NCI-H146 (cell line): ENCODE results near the gene SORL1.
A peak's percentile ranks its signal among the peaks of the same experiment; 100 is the strongest.

Source experiments
- DNase-seq: peaks from one replicate; lab custom pipeline; 2025; lab: John Stamatoyannopoulos, UW

Gene SORL1

GRCh38 chr11:121451178-121451985, 732 bp upstream of the SORL1 start:
- peak; percentile 63 for DNase-seq

DNA sequence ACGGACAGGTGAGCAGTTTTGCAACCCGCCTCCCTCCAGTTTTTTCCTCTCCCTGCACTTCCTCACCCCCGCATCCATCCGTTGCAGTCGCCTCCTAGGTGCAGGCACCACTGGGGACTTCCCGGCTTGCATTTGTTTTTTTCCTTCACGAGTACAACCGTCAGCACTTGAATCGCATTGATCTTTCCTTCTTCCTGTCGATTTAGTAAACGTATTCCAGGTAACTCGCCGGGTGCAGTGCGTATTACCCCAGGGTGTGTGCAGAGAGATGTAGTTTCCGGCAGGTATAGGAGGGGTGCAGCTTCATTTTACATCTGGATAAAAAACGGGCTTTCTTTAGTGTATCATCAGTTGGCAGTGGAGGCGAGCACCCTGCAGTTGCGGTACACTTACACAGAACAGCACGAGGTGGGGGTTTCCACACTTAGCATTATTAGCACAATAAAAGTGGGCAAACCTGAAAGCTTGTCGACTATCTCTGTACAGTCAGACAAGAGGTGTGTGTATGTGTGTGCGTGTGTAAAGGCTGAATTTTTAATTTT, 566 bp downstream of the SORL1 start, which contains the start of gene SORL1-AS1:
TSS of gene SORL1-AS1 (minus strand) at position 359 of the 542 bp plus-strand sequence.
- DNase-seq, result peak; percentile 80

DNA sequence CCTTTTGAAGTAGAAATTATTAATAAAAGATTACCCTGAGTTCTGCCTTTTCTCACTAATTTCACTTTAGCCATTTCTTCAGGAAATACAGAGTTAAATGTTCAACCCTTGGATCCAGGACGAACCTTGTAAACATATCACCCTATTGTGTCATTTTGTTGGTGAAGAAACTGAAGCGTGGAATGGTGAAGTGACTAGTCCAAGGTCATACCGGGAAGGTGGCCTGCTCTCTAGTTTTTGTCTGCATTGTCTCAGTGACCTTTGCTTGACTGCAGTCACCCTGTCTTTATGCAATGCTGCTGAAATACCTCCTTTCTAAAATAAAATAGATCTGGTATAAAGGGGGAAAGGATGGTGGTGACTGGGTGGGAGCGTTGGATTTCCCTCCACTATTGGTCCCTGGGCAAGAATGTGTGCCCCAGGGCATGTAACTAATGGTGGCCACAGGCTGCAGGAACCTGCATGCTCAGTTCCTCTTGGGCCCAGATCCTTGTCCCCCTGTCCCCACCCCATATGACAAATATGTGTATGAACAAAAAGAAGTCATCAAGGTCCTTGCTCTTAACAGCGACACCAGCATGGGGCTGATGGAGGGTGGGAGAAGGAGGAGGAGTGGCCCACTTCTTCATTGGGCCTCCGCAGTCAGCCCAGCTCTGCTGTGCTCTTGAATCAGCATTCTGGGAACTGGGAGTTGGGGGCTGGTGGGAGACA, 1.6 kb downstream of the SORL1 start:
- DNase-seq, result no peak

GRCh38 chr11:121455115-121455514, 3.0 kb downstream of the SORL1 start:
- DNase-seq, result no peak

DNA sequence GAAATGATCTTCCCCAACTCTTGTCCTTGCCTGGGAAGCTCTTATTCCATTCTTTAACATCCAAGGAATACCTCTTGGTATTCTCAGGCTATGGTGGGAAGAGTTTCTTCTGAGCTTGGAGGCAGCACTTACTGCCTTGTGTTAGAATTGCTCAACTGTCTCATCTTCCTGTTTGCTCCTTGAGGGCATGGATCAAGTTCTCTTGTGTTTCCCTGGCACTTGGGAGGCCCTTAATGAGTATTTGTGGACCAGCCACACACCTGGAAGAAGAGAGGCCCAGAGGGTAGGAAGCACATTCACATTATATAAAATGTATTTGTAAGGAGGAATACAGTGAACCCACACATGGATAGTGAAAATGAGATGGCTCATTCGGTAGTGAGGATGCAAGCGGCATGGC, 4.0 kb downstream of the SORL1 start:
- DNase-seq, result no peak

DNA sequence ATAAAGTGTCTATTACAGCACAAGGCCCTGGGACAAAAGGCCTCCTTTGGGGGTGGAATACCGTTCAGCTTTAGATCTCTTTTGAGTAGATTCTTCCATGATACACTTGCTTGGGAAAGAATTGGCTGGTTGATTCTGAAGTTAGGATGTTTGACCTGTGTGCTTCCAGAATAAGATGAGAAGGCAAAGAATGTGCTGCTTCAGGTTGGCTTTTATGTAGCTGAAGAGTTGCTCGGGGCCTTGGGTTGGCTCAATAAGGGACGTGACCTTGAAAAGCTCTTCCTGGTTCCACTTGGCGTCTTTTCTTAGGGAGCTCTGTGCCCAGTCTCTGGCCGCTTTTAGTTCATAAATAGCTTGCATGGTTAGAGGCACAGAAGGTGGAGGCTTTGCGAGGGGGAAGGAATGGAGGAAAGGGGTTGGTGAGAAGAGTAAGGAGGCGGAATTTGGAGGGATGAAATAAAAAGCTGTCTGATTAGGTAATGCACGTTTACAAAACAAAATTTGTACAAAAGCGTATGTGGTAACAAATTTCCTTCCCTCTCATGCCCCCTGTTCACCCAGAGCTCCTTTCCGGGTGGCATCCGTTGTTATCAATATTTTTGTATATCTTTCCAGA, 4.8 kb downstream of the SORL1 start:
- DNase-seq, result no peak

DNA sequence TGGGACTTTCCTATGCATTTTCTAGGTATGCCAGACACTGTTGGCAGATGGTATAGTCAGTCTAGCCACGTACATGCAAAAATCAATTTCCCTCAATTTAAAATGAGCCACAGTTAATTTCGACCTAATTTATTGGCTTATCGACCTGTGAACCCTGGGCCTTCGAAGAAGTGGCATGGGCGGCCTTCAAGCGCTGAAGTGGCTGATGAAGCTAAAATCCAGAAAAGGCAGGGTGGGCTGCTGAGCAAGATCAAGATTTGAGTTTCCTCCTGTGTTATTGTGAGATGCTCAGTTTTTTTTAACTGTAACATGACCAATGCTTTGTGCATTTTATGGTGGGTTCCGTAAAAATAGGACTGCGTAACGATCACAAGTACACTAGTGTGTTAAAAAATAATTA, 6.4 kb downstream of the SORL1 start:
- no peak for DNase-seq

GRCh38 chr11:121459413-121460017, 7.4 kb downstream of the SORL1 start:
- DNase-seq, result peak; percentile 17

DNA sequence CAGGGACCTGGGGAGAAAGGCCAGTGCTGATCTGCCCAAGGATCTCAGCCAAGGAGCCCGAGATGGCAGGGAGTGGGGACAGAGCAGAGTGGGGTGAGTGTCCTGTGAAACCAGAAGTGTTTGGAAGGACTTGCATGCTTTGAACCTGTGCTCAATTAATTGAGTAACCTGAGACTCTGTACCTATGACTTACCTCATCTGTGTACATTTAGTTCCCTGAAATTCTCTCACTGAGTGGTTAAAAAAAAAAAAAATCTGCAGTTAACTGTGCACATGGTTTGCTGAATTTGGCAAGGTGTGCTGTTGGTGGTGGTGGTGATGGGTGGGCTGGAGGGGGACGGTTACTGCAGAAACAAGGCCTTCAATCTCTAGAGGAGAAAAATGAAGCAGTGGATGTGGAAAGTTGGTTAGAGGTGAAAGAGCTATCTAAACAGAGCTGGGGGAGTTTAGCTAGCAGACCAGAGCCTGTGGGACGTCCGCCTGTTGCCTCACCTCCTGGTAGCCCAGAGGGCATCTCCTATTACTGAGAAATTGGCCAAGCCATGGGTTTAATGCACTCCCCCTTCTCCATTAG, 8.9 kb downstream of the SORL1 start:
- peak; percentile 51 for DNase-seq

GRCh38 chr11:121461843-121462242, 9.7 kb downstream of the SORL1 start:
- no peak for DNase-seq

- DNase-seq, result no peak
These were observed 11.7 kb downstream of the SORL1 start for GRCh38 chr11:121463689-121464335.

DNA sequence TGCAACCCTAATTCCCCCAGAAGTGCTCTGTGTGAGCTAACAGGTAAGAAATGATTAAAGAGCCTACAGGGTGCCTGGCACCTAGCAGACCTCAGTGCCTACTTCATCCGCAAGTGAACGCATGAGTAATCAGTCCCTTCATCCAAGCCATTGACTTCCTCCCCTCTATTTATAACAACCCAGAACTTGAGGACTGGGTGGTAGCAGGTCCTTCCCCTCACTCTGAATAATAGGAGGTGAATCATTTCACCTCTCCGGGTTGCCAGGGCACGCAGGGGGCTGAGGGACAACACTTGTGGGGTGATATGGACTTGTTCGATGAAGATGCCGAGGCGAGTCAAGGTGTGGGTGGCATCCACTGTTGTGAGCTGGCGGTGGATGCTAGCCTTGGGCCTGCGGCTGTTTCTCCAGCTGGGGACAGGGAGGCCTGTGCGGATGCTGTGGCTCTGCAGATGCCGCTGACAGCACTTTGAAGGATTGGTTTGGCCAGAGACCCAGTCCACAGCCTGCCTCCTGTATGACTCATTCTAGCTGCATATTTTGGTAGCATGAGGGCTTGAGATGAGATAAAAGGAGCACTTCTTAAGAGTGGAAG, 12.3 kb downstream of the SORL1 start:
- DNase-seq, result no peak

DNA sequence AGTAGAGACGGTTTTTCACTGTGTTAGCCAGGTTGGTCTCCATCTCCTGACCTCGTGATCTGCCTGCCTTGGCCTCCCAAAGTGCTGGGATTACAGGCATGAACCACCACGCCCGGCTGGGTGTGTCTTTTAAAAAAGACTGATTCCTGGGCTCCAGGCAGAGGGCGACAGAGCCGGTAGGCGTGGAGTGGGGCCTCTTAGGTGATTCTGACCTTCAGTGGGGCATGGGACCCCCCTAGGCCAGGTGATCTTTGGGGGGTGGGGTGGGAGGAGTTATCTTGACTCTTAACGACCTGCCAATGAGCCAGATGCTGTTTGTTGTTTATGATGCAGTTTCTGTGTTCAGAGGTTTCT, 13.6 kb downstream of the SORL1 start:
- no peak for DNase-seq

DNA sequence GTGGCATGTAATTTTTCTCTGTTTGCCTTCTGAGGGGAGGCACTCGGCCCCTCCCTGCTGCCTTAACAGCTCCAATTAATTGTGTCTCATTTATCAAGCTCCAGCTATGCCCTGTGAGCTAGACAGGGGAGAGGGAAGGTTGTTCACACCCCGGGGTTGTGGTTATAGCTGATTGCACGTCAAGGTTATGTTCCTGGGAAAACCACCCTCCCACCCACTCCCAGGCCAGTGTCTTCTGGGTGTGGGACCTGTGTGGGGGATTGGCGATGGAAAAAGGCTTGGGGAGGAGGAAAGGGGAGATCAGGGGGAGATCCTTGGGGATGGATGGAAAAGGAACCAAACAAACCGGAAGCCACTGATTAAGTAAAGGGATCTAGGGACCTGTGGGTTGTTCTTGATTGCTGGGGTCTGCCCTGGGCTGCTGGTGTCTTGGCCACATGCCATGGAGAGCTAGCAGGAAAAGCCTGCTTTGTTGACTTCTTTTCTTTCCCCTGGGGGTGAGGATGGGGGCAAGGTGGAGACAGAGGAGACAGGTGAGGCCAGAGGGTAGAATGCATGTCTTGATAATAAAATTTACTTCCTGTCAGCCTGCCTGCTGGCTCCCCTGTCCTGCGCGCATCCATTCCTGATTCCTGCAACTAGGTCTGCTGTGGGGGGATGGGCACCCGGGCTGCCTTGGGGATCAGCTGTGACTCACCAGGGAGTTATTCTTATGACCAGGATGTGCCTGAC, 14.1 kb downstream of the SORL1 start:
- peak; percentile 91 for DNase-seq

- DNase-seq, result no peak
These were observed 15.4 kb downstream of the SORL1 start for GRCh38 chr11:121467471-121467870.

DNA sequence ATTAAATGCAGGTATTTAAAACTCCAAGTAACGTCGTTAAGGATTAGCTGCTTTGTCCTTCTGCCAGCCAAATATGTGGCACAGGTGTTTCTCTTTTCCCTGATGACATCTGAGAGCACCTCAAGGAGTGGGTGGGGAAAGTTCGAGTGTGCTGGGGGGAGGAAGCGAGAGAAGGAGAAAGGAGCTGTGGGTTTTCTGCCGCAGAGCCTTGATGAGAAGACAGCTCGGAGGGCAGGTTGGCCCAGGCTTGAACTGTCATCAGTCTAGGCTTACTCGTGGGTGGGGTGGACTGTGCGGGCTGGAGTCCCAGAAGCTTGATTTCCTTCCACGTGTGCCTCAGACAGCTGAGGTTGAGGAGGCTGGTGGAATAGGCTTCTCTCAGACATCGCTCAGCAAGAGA, 15.9 kb downstream of the SORL1 start:
- DNase-seq, result no peak

GRCh38 chr11:121469910-121470309, 17.8 kb downstream of the SORL1 start:
- no peak for DNase-seq

- DNase-seq, result no peak
These were observed 19.1 kb downstream of the SORL1 start for GRCh38 chr11:121471167-121471566.

GRCh38 chr11:121472312-121472711, 20.2 kb downstream of the SORL1 start:
- DNase-seq, result no peak

- DNase-seq, result no peak
These were observed 21.1 kb downstream of the SORL1 start for GRCh38 chr11:121473064-121473777.
